Measurements from ENCODE around the gene RABEPK. TPM values are rescaled to one million over a fixed set of nuclear protein-coding genes. Genes with fewer than 3 reads are reported as not detected.

The RABEPK gene, protein sequence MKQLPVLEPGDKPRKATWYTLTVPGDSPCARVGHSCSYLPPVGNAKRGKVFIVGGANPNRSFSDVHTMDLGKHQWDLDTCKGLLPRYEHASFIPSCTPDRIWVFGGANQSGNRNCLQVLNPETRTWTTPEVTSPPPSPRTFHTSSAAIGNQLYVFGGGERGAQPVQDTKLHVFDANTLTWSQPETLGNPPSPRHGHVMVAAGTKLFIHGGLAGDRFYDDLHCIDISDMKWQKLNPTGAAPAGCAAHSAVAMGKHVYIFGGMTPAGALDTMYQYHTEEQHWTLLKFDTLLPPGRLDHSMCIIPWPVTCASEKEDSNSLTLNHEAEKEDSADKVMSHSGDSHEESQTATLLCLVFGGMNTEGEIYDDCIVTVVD
- 32.8 and 38.7 TPM in 2 replicates for total RNA-seq (ENCODE audit: low replicate concordance)

DNA sequence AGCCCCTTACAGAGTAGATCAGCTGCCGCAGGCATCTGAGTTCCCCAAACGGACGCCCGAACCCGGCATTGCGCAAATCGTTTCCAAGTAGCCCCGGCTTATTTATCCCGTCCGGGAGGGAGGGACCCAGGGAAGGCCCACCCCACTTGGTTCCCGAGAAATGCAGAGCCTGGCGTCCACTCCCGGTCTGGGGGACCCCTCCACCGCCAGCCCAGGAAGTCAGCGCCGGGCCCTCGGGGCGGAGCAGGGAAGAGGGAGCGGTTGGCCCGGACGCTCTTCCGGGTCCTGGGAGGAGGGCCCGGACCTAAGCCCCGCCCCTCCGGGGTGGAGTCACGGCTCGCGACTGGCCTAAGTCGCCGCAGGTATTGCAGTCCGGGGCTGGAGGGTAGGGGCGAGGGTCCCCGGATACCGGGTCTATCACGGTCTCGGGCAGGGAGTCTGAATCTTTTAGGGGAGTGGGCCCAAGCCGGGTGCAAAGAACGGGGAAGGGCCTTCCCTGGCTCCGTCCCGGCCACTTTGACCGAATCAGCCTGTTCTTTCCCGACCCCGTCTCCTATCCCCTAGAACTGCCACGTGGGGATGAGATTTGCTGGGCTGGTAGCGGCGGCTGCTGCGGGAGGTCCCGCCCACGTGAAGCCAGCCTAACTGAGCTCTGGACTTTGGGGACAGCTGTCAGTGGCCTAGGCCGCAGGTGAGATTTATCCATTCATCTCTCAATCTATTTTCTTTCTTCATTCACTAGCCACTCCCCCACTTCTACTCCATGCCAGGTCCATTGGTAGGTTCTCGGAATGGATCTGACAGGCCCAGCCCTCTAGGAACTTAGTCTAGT lies at the start of gene RABEPK:
Gene RABEPK (plus strand): TSS at position 327 of the 832 bp plus-strand sequence. CDS start 2,472 bp downstream, outside the sequence.

DNA sequence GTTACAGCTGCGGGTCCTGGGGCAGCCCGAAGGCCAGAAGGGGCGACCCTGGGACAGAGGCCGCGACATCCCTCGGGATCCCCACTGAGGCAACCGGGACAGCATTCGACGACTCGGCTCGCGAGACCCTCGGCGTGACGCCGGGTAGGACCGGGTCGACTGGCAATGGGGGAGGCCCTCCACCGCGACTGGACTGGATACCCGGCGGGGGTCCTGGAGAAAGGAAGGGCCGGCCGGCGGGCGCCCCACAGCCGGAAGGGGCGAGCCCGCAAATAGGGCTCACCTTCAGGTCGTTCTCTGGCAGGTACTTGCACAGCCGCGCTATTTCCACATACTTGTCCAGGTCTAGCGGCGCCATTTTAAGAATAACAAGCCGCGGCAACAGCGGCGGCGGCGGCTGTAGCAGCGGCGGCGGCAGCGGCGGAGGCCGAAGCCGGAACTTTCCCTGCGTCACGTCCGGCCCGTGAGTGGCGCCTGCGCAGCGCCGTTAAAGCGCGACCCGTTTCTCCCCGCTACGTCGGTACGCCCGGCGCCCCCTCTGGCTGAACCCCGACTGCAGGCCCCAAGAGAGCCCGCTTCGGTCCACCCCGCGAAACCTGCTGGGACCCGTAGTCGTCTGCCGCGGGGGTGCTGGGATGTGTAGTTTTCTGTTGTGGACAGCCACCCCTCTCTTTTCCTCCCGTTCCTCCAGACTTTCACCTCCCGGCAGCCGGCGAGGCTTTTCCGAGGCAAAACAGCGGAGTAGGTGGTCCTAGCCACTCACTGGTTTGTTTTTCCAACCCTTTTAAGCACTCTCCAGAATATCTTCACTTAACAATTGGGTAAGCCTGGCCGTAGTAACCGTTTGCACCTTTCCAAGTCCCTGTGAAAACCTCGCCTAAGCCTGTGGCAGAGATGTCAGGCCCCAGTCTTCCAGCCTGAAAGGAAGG lies 10.7 kb upstream of the RABEPK start, which contains the start of gene PPP6C:
Gene PPP6C (minus strand): TSS at position 443 of the 929 bp plus-strand sequence. CDS start 85 bp downstream, at position 358.

DNA sequence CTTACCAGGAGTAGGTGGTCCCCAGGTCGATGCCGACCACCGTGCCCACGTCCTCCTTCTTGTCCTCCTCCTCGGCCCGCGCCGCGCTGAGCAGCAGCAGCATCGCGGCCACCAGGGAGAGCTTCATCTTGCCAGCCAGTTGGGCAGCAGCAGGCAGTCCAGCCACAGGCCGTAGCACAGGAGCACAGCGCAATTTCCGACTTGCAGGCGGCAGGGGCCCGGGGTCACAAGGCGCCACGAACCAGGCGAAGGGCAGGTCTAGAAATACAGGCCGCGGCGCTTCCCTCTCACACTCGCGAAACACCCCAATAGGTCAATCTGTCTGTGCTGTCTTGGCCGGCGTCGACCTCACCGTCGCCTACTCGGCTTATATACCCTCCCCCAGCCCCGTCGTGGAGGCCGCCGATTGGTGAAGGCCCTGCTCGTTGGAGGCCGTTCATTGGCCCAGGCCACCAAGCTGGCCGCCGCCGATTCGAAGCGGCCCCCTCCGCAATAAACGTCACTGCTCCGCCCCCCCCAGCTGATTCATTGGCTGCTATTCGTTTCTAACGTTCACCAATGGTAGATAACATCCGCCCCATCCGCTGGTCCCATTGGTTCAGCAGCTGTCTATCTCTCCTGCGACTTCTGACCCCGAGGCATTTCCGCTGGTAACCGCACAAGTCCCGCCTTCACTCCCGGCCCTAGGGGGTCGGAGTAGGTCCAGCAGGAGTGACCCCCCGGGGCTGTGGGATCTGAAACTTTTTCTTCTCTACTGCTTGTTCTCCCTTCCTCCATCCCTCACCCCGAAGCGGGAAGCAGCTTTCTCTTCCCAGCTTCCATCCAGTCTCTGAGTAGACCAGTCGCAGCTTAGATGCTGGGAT lies 40.9 kb downstream of the RABEPK start, which contains the start of gene HSPA5:
Gene HSPA5 (minus strand): TSS at position 344 of the 863 bp plus-strand sequence. CDS start 217 bp downstream, at position 127.

DNA sequence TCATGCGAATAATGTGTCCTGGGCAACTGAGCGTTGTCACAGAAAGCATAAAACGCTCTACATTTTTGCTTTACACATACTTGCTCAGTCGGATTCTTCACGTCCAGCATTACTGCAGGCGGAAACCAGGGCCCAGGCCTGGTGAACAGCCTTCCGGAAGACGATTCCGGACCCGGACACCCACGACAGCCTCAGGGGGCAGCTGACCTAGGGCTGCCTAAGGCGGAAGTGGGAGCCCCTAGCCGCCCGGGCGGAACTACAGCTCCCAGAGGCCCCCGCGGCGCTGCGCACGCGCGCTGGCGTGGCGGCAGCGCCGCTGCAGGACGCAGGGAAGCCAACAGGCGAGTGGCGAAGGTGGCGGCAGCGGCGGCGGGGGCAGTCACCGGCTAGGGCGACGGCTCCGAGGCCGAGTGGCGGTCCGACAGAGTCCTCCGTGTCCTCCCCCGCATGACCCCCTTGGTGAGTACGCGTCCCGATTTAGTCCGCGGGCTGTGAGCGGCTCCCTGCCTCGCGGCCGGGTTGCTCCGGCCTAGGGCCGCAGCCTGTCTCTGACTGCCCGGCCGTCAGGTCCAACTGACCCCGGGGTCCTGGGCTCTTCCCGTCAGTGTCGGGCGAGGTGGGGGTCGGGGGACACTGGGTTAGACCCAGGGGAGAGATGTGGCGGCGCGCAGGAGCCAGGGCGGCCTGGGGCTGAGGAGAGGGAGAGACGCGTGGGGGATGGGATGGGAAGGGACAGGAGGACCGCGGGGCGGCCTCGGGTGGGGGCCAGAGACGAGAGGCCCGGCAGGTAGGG lies 61.4 kb downstream of the RABEPK start, which contains the start of gene GAPVD1:
Gene GAPVD1 (plus strand): TSS at position 326 of the 793 bp plus-strand sequence. CDS start 37,096 bp downstream, outside the sequence.

Other genes starting within 250 kb of the RABEPK start
- 5.0 and 6.4 TPM in 2 replicates for gene SCAI, start 57.0 kb upstream of the RABEPK start, total RNA-seq (ENCODE audit: low replicate concordance)
- 5.9 and 9.5 TPM in 2 replicates for gene PPP6C, start 10.7 kb upstream of the RABEPK start, total RNA-seq (ENCODE audit: low replicate concordance)
- 210 and 283 TPM in 2 replicates for gene HSPA5, start 40.8 kb downstream of the RABEPK start, total RNA-seq (ENCODE audit: low replicate concordance)
- gene GAPVD1, start 61.3 kb downstream of the RABEPK start, total RNA-seq (ENCODE audit: low replicate concordance): 26.8 and 29.8 TPM in 2 replicates